GM12878 (cell line): ENCODE data around the gene FARS2. TPM values are rescaled to one million over a fixed set of nuclear protein-coding genes. Genes with fewer than 3 reads are reported as not detected.

Experiments used
- ATAC-seq: fragments of 200-7000 bp; cut with Tn5 transposase; 3 replicates; pipeline ENCODE4 v1.9.1; 2020; ENCODE audit warnings: mild to moderate bottlenecking, moderate library complexity
- BruUV-seq: library from RNA; stranded (reverse); fragments of 400-500 nt; replicated peaks from 2 replicates; lab custom pipeline; 2021; lab: Mats Ljungman, UMichigan
- CTCF ChIA-PET: fragments of 300-600 bp; sonication (Branson Sonifier 250); formaldehyde crosslinking; extraction: SDS; loops from one replicate; lab custom pipeline; 2021; ENCODE audit warnings: inconsistent platforms; lab: Yijun Ruan, JAX
- POLR2A ChIA-PET: fragments of 350-600 bp; formaldehyde crosslinking; extraction: SDS; loops from one replicate; lab custom pipeline; 2021; ENCODE audit warnings: inconsistent platforms; lab: Charles Lee
- RAD21 ChIA-PET: fragments of 300-600 bp; sonication (Branson Sonifier 250); formaldehyde crosslinking; loops from one replicate; lab custom pipeline; 2023; ENCODE audit warnings: antibody characterized with exemption; ENCODE audit not compliant: unreplicated experiment; lab: Charles Lee
- SMC1A ChIA-PET: fragments of 300-600 bp; sonication (Branson Sonifier 250); formaldehyde crosslinking; loops from one replicate; lab custom pipeline; 2023; ENCODE audit not compliant: unreplicated experiment, uncharacterized antibody; lab: Charles Lee
- DNase-seq: peaks from one replicate; pipeline ENCODE4 v3.0.0-alpha.2; 2011; ENCODE audit warnings: low read depth, low spot score
- FAIRE-seq: peaks from 3 replicates; lab custom pipeline; 2011; peaks lifted over from hg19 to GRCh38; lab: Jason Lieb, UNC
- H2AFZ ChIP-seq: 2 replicates; pipeline ENCODE4 v1.6.0; 2011; ENCODE audit warnings: low read depth, low read length, control low read depth; ENCODE audit not compliant: control insufficient read depth
- H3K27ac ChIP-seq: 2 replicates; pipeline ENCODE4 v1.5.1; 2011; ENCODE audit warnings: control low read depth; ENCODE audit not compliant: control insufficient read depth, insufficient read depth
- H3K27me3 ChIP-seq, 2 experiments: replicated peaks in 1 of 2; 2 replicates each; pipeline versions ENCODE4 v1.6.0 to v1.6.1; 2011; ENCODE audit warnings: low read length in 1 of 2; ENCODE audit not compliant: control insufficient read depth in 2 of 2, insufficient read depth in 2 of 2
- H3K36me3 ChIP-seq, 2 experiments: 2 replicates each; pipeline ENCODE4 v1.5.1; 2011; ENCODE audit warnings: low read length in 1 of 2; ENCODE audit not compliant: control insufficient read depth in 2 of 2, insufficient read depth in 2 of 2
- H3K4me1 ChIP-seq: 2 replicates; pipeline ENCODE4 v1.6.1; 2011; ENCODE audit warnings: mild to moderate bottlenecking, low read length, moderate library complexity, mixed read lengths; ENCODE audit not compliant: control insufficient read depth, insufficient read depth
- H3K4me2 ChIP-seq: 2 replicates; pipeline ENCODE4 v1.6.0; 2011; ENCODE audit warnings: control low read depth; ENCODE audit not compliant: control insufficient read depth, insufficient read depth
- H3K4me3 ChIP-seq: fragments of 200-600 bp; sonication (generic); 2 replicates; pipeline ENCODE4 v1.5.1; 2016
- H3K79me2 ChIP-seq: 2 replicates; pipeline ENCODE4 v1.6.0; 2011; ENCODE audit warnings: low read length; ENCODE audit not compliant: control insufficient read depth, insufficient read depth
- H3K9ac ChIP-seq: 2 replicates; pipeline ENCODE4 v1.8.0; 2011; ENCODE audit warnings: low read length, control low read depth, mixed read lengths; ENCODE audit not compliant: control insufficient read depth, insufficient read depth
- H3K9me3 ChIP-seq: replicated peaks from 3 replicates; pipeline ENCODE4 v1.5.1; 2011; ENCODE audit warnings: mild to moderate bottlenecking, low read length; ENCODE audit not compliant: control insufficient read depth, insufficient read depth
- H4K20me1 ChIP-seq: 2 replicates; pipeline ENCODE4 v1.6.0; 2011; ENCODE audit not compliant: control insufficient read depth, insufficient read depth
- ATF2 ChIP-seq: IDR thresholded peaks from 2 replicates; pipeline ENCODE4 v1.6.1; 2012; ENCODE audit warnings: low read length, inconsistent platforms
- CTCF ChIP-seq, 3 experiments: IDR thresholded peaks in 2 of 3; conservative IDR thresholded peaks in 1 of 3; 2 replicates each; pipeline ENCODE4 v1.5.1; 2011; ENCODE audit warnings: low read depth in 3 of 3, low read length in 3 of 3, mild to moderate bottlenecking in 3 of 3, control low read depth in 2 of 3, moderate library complexity in 2 of 3, inconsistent platforms in 1 of 3, mixed read lengths in 1 of 3; ENCODE audit not compliant: control insufficient read depth in 2 of 3, insufficient read depth in 1 of 3; ENCODE audit errors: extremely low read depth in 1 of 3
- FOS ChIP-seq: IDR thresholded peaks from 3 replicates; pipeline ENCODE4 v1.6.1; 2011; ENCODE audit warnings: borderline replicate concordance; ENCODE audit not compliant: insufficient read length; ENCODE audit errors: extremely low read depth
- NKRF ChIP-seq: fragments of 450-650 bp; conservative IDR thresholded peaks from 2 replicates; pipeline ENCODE4 v1.6.1; 2017; ENCODE audit warnings: mild to moderate bottlenecking, moderate library complexity
- ZSCAN29 ChIP-seq: fragments of 450-650 bp; IDR thresholded peaks from 2 replicates; pipeline ENCODE4 v1.6.1; 2017; ENCODE audit warnings: mild to moderate bottlenecking, moderate library complexity
- WGBS: methylation state at CpG from one replicate; pipeline ENCODE4 v1.1.6; 2016; ENCODE audit warnings: low lambda C conversion rate; ENCODE audit not compliant: insufficient replicate concordance, insufficient coverage; ENCODE audit errors: missing lambda C conversion rate; 5-methylcytosine and 5-hydroxymethylcytosine counted together
- in situ Hi-C: fragments of 300-500 bp; cut with MboI; formaldehyde crosslinking; loops from 9 replicates; pipeline ENCODE4 v1.14.3; 2018; ENCODE audit warnings: mixed read lengths
- intact Hi-C: fragments of 100-400 bp; cut with micrococcal nuclease; formaldehyde crosslinking; loops from one replicate; pipeline ENCODE4 v1.14.2; 2022; ENCODE audit not compliant: unreplicated experiment
- polyA plus RNA-seq, 11 experiments: library from polyadenylated mRNA; depleted of rRNA in 4 of 11; unstranded in 6 of 11; stranded (reverse) in 5 of 11; fragments of >200 nt; fragmentation: Nextera tagmentation in 4 of 11; fragmentation: Illumina TruSeq in 1 of 11; extraction: Ambion mirVana in 4 of 11; extraction: Trizol in 1 of 11; gene quantifications; 1 replicate in 1 of 11; 2 replicates in 10 of 11; pipeline versions ENCODE4 v1.2.1 to v1.2.3, GENCODE V29; 2011 to 2016; ENCODE audit warnings: inconsistent platforms in 2 of 11, missing spikeins in 2 of 11, low read depth in 1 of 11
- total RNA-seq, 4 experiments: library from RNA; depleted of rRNA in 3 of 4; stranded (reverse); fragments of >200 nt in 3 of 4; fragmentation: Illumina TruSeq in 1 of 4; extraction: Trizol in 1 of 4; gene quantifications; 2 replicates each; pipeline versions ENCODE4 v1.2.1 to v1.2.3, GENCODE V29; 2013 to 2021

Gene FARS2
- total and polyA plus RNA-seq, 10 of the 15 experiments (the other 5 are each of a cell fraction or from before 2014, with no cell fraction given), result 16.8 to 46.7 (median 25.6) TPM

- FAIRE-seq (no peak), DNase-seq (no peak), ATAC-seq (no peak)
- Histone ChIP-seq H3K9ac (no peak overlapping the region), H3K27me3 (no peaks in the 10 kb centered on the region), H3K27ac (no peak overlapping the region), H2AFZ (no peak overlapping the region), H3K4me1 (peaks cover 7% of the 10 kb centered on the region), H4K20me1 (no peaks in the 10 kb centered on the region), H3K4me2 (no peak overlapping the region), H3K79me2 (no peaks in the 10 kb centered on the region), H3K36me3 (no peaks in the 10 kb centered on the region), H3K4me3 (no peak overlapping the region), H3K9me3 (no peaks in the 10 kb centered on the region)
- TF ChIP-seq FOS, result no peak
- no peak for TF ChIP-seq CTCF (IDR thresholded peaks at IDR 0.05 in 2 of 3, conservative IDR thresholded peaks at IDR 0.05 in 1 of 3; ENCODE audit: control insufficient read depth in 2 of 3, extremely low read depth in 1 of 3, insufficient read depth in 1 of 3, low read depth in 3 of 3, low read length in 3 of 3)
- no peak for TF ChIP-seq ATF2
- TF ChIP-seq NKRF, result no peak
- no peak for TF ChIP-seq ZSCAN29
- intact Hi-C loops (no loop called here), in situ Hi-C loops (no loop called here)
- ChIA-PET CTCF (interaction anchor here (1.9 kb wide), 1 partner anchor 11 kb away, joined by 6 read pairs; no protein-coding TSS in a partner anchor), SMC1A (interaction anchor here (0.9 kb wide), 1 partner anchor 204 kb away, joined by 3 read pairs; no protein-coding TSS in a partner anchor), POLR2A (no interaction called here), RAD21 (no interaction called here)
- BruUV-seq, result no TSS peak
- WGBS, result 96% methylated on average over 3 of the region's 3 CpGs
Measured at GRCh38 chr6:5674141-5674540, 412.8 kb downstream of the FARS2 start.
